DND-41 (cell line): ENCODE results near the gene SNAP29.
"Not testable (repeated sequence)": the region's sequence is repeated elsewhere in the genome, so short reads cannot be mapped to it uniquely, and the experiment has no call there.

ENCODE experiments used
- ATAC-seq: fragments of 200-7000 bp; cut with Tn5 transposase; 3 replicates; pipeline ENCODE4 v1.9.1; 2021; ENCODE audit warnings: low read depth; ENCODE audit not compliant: insufficient read depth
- DNase-seq: peaks from one replicate; pipeline ENCODE4 v3.0.0-alpha.2; 2020
- H2AFZ ChIP-seq: 2 replicates; pipeline ENCODE4 v1.6.0; 2012; ENCODE audit warnings: low read depth, low read length
- H3K27ac ChIP-seq: 2 replicates; pipeline ENCODE4 v1.5.1; 2012; ENCODE audit warnings: low read length, inconsistent platforms
- H3K27me3 ChIP-seq: fragments of 200-600 bp; sonication (generic); 2 replicates; pipeline ENCODE4 v1.6.0; 2012; ENCODE audit warnings: low read length, mild to moderate bottlenecking, inconsistent platforms; ENCODE audit not compliant: insufficient read depth, poor library complexity
- H3K36me3 ChIP-seq: 2 replicates; pipeline ENCODE4 v1.5.1; 2012; ENCODE audit warnings: low read length, inconsistent platforms; ENCODE audit not compliant: insufficient read depth
- H3K4me1 ChIP-seq: 2 replicates; pipeline ENCODE4 v1.5.1; 2012; ENCODE audit warnings: mild to moderate bottlenecking, low read length; ENCODE audit not compliant: insufficient read depth
- H3K4me2 ChIP-seq: 2 replicates; pipeline ENCODE4 v1.6.0; 2012; ENCODE audit warnings: mild to moderate bottlenecking, moderate library complexity, low read length, inconsistent platforms; ENCODE audit not compliant: insufficient read depth
- H3K4me3 ChIP-seq, 2 experiments: fragments of 200-600 bp in 1 of 2; shearing (Covaris generic) in 1 of 2; 2 replicates each; pipeline ENCODE4 v1.5.1; 2012 to 2016; ENCODE audit warnings: inconsistent platforms in 2 of 2, low read length in 2 of 2, mild to moderate bottlenecking in 2 of 2, low read depth in 1 of 2, moderate library complexity in 1 of 2
- H3K79me2 ChIP-seq: 2 replicates; pipeline ENCODE4 v1.6.0; 2012; ENCODE audit warnings: low read length, inconsistent platforms; ENCODE audit not compliant: insufficient read depth
- H3K9ac ChIP-seq: 2 replicates; pipeline ENCODE4 v1.6.0; 2012; ENCODE audit warnings: low read depth, mild to moderate bottlenecking, inconsistent platforms, low read length, moderate library complexity
- H3K9me3 ChIP-seq: 2 replicates; pipeline ENCODE4 v1.5.1; 2012; ENCODE audit warnings: low read length, moderate library complexity, mild to moderate bottlenecking, inconsistent platforms; ENCODE audit not compliant: insufficient read depth, severe bottlenecking
- H4K20me1 ChIP-seq: 2 replicates; pipeline ENCODE4 v1.6.0; 2012; ENCODE audit warnings: low read length; ENCODE audit not compliant: insufficient read depth
- EZH2 ChIP-seq: IDR thresholded peaks from 3 replicates; pipeline ENCODE4 v1.6.1; 2012; ENCODE audit warnings: borderline replicate concordance, low read depth, mild to moderate bottlenecking, moderate library complexity, low read length, inconsistent platforms; ENCODE audit not compliant: severe bottlenecking
- TF ChIP-seq, protein P1 (sequence below): IDR thresholded peaks from 2 replicates; pipeline ENCODE4 v1.5.1; 2012; ENCODE audit warnings: borderline replicate concordance, low read length, moderate library complexity, mild to moderate bottlenecking; ENCODE audit not compliant: poor library complexity, severe bottlenecking; ENCODE audit errors: extremely low read depth

SNAP29 gene

DNA sequence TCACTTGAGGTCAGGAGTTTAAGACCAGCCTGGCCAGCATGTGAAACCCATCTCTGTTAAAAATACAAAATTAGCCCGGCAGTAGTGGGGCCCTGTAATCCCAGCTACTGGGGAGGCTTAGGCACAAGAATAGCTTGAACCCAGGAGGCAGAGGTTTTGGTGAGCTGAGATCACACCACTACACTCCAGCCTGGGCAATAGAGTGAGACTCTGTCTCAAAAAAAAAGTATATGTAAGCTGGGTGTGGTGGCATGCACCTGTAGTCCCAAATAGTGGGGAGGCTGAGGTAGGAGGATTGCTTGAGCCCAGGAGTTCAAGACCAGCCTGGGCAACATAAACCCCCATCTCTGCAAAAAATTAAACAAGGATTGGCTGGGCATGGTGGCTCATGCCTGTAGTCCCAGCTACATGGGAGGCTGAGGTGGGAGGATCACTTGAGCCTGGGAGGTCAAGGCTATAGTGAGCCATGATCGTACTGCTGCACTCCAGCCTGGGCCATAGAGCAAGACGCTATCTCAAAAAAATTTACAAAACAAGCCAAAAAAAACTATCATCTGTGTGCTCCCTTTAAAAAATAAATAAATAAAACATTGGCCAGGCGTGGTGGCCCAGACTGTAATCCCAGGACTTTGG, 69.2 kb downstream of the SNAP29 start:
- no peak for TF ChIP-seq EZH2
- TF ChIP-seq, protein P1, sequence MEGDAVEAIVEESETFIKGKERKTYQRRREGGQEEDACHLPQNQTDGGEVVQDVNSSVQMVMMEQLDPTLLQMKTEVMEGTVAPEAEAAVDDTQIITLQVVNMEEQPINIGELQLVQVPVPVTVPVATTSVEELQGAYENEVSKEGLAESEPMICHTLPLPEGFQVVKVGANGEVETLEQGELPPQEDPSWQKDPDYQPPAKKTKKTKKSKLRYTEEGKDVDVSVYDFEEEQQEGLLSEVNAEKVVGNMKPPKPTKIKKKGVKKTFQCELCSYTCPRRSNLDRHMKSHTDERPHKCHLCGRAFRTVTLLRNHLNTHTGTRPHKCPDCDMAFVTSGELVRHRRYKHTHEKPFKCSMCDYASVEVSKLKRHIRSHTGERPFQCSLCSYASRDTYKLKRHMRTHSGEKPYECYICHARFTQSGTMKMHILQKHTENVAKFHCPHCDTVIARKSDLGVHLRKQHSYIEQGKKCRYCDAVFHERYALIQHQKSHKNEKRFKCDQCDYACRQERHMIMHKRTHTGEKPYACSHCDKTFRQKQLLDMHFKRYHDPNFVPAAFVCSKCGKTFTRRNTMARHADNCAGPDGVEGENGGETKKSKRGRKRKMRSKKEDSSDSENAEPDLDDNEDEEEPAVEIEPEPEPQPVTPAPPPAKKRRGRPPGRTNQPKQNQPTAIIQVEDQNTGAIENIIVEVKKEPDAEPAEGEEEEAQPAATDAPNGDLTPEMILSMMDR, result no peak
- Histone ChIP-seq H3K9me3 (no peaks in the 10 kb centered on the region), H3K36me3 (peaks cover 46% of the 10 kb centered on the region), H3K27me3 (no peaks in the 10 kb centered on the region), H3K4me1 (peaks cover 16% of the 10 kb centered on the region), H3K27ac (no peak overlapping the region), H3K79me2 (peaks cover 99% of the 10 kb centered on the region), H3K4me3 (no peak overlapping the region), H3K9ac (no peak overlapping the region), H2AFZ (no peak overlapping the region), H4K20me1 (peaks cover 82% of the 10 kb centered on the region), H3K4me2 (no peak overlapping the region)
- DNase-seq (no peak), ATAC-seq (no peak)

DNA sequence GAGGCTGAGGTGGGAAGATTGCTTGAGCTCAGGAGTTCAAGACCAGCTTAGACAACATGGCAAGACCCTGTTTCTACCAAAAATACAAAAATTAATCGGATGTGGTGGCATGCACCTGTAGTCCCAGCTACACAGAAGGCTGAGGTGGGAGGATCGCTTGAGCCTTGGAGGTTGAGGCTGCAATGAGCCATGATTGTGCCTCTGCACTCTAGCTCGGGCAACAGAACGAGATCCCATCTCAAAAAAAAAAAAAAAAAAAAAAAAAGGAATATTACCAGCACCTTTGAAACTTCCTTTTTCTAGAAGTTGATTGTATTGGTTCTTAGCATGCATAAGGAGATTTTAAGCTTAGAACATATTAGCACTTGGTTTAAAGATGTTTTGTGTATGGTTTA, 69.8 kb downstream of the SNAP29 start:
- DNase-seq (no peak), ATAC-seq (no peak)
- Histone ChIP-seq H3K4me1 (peaks cover 15% of the 10 kb centered on the region), H3K79me2 (peaks cover 99% of the 10 kb centered on the region), H3K9ac (no peak overlapping the region), H3K9me3 (no peaks in the 10 kb centered on the region), H4K20me1 (peaks cover 83% of the 10 kb centered on the region), H3K4me2 (no peak overlapping the region), H3K4me3 (no peak overlapping the region), H3K27me3 (no peaks in the 10 kb centered on the region), H2AFZ (no peak overlapping the region), H3K27ac (no peak overlapping the region), H3K36me3 (peaks cover 50% of the 10 kb centered on the region)
- TF ChIP-seq, protein P1, result no peak
- TF ChIP-seq EZH2, result no peak

DNA sequence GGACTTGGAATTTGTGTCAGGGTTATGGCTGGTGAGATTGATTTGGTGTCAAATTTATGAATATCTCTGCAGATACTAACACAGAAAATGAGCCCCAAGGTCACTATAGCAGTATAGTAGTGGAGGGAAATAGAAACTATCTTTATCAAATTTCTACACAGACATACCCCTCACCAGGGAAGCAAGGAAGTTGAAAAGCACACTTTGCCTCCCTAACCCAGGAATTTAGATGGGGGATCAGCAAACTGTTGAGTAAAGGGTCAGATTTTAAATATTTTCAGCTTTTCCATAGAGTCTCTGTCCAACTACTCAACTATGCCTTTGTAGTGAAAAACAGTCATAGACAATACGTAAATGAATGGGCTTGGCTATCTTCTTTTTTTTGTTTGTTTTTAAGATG, 71.2 kb downstream of the SNAP29 start:
- DNase-seq, result no peak
- peaks cover 10% of the 10 kb centered on the region; the same call in 1 of the 2 replicates for H3K4me1 ChIP-seq
- H4K20me1 ChIP-seq, result peaks cover 81% of the 10 kb centered on the region
- H3K9me3 ChIP-seq, result no peaks in the 10 kb centered on the region
- no peak overlapping the region for H3K27ac ChIP-seq
- H3K4me2 ChIP-seq, result no peak overlapping the region
- TF ChIP-seq EZH2, result no peak
- TF ChIP-seq, protein P1, result no peak
- H3K9ac ChIP-seq, result no peak overlapping the region
- no peak overlapping the region for H3K4me3 ChIP-seq
- no peak for ATAC-seq
- H3K79me2 ChIP-seq, result peaks cover 99% of the 10 kb centered on the region
- H2AFZ ChIP-seq, result no peak overlapping the region
- H3K36me3 ChIP-seq, result peaks cover 51% of the 10 kb centered on the region
- H3K27me3 ChIP-seq, result no peaks in the 10 kb centered on the region

DNA sequence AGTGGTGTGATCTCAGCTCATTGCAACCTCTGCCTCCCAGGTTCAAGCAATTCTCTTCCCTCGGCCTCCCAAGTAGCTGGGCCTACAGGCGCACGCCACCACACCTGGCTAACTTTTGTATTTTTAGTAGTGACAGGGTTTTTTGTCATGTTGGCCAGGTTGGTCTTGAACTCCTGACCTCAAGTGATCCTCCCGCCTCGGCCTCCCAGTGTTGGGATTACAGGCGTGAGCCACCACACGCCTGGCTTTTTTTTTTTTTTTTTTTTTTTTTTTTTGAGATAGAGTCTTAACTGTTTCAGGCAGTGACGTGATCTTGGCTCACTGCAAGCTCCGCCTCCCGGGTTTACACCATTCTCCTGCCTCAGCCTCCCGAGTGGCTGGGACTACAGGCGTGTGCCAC, 71.6 kb downstream of the SNAP29 start:
- Histone ChIP-seq H4K20me1 (peaks cover 82% of the 10 kb centered on the region), H3K36me3 (peaks cover 52% of the 10 kb centered on the region), H3K79me2 (peaks cover 99% of the 10 kb centered on the region)
- not testable (repeated sequence) for H3K27ac ChIP-seq, ATAC-seq, H3K4me1 ChIP-seq, H3K4me3 ChIP-seq, H3K9ac ChIP-seq, H3K9me3 ChIP-seq, H3K4me2 ChIP-seq, H2AFZ ChIP-seq, H3K27me3 ChIP-seq, DNase-seq
